Upper lobe of left lung (tissue), 6 donors: ENCODE data around the gene CPAMD8. TPM values are rescaled to one million over a fixed set of nuclear protein-coding genes. Genes with fewer than 3 reads are reported as not detected.

ENCODE experiments used
- ATAC-seq, 2 donors: fragments of 200-7000 bp; cut with Tn5 transposase; one replicate each; pipeline ENCODE4 v1.9.1; 2022; ENCODE audit warnings: mild to moderate bottlenecking in 2 of 2, moderate library complexity in 2 of 2; ENCODE audit not compliant: low FRiP score in 2 of 2
- DNase-seq, 2 donors: peaks; one replicate each; pipeline ENCODE4 v3.0.0-alpha.2; 2019 to 2020
- H3K27ac ChIP-seq, 4 donors: fragments of 200-600 bp; sonication (generic); one replicate each; pipeline ENCODE4 v1.5.1; 2016 to 2019
- H3K27me3 ChIP-seq, 4 donors: fragments of 200-600 bp; sonication (generic); one replicate each; pipeline ENCODE4 v1.5.1; 2017 to 2019
- H3K36me3 ChIP-seq, 4 donors: fragments of 200-600 bp; sonication (generic); one replicate each; pipeline ENCODE4 v1.5.1; 2016 to 2019
- H3K4me1 ChIP-seq, 4 donors: fragments of 200-600 bp; sonication (generic); one replicate each; pipeline ENCODE4 v1.5.1; 2018 to 2019
- H3K4me3 ChIP-seq, 4 donors: fragments of 200-600 bp; sonication (generic); one replicate each; pipeline ENCODE4 v1.5.1; 2017 to 2019; ENCODE audit warnings: mild to moderate bottlenecking in 2 of 4, moderate library complexity in 1 of 4
- H3K9me3 ChIP-seq, 4 donors: fragments of 200-600 bp; sonication (generic); one replicate each; pipeline ENCODE4 v1.5.1; 2018 to 2019
- CTCF ChIP-seq, 6 experiments: fragments of 450-650 bp in 4 of 6; fragments of 200-600 bp in 2 of 6; sonication (generic) in 2 of 6; IDR thresholded peaks; one replicate each; pipeline ENCODE4 v1.5.1; 2016 to 2019; ENCODE audit warnings: antibody characterized with exemption in 6 of 6
- EP300 ChIP-seq, 4 donors: sonication (generic); formaldehyde crosslinking; IDR thresholded peaks; one replicate each; pipeline ENCODE4 v1.5.1; 2017; ENCODE audit warnings: antibody characterized with exemption in 4 of 4, control low read depth in 2 of 4
- POLR2A ChIP-seq, 4 donors: fragments of 450-650 bp; IDR thresholded peaks; one replicate each; pipeline ENCODE4 v1.5.1; 2016 to 2017; ENCODE audit warnings: antibody characterized with exemption in 4 of 4, mild to moderate bottlenecking in 2 of 4
- POLR2AphosphoS5 ChIP-seq, 2 donors: sonication (generic); formaldehyde crosslinking; IDR thresholded peaks; one replicate each; pipeline ENCODE4 v1.5.1; 2017; ENCODE audit warnings: antibody characterized with exemption in 2 of 2
- WGBS, 2 donors: methylation state at CpG; one replicate each; pipeline ENCODE4 v1.1.5; 2017 to 2018; 5-methylcytosine and 5-hydroxymethylcytosine counted together
- total RNA-seq, 6 donors: library from RNA; depleted of rRNA in 4 of 6; stranded (reverse); fragments of >200 nt in 4 of 6; gene quantifications; one replicate each; pipeline versions ENCODE4 v1.1.0 to v1.2.1, GENCODE V29; 2016 to 2021
- donor health status: DM: no; HTN: no; CAD: no; lungs with moderate emphysema.
- donor health status: DM: no; HTN: yes; CAD: no; lungs with severe emphysema.

Gene CPAMD8
- total RNA-seq, 6 donors from 2014 or later, result 35.8 to 262 (median 61.1) TPM

- Histone ChIP-seq H3K4me1 (peaks cover 30 to 49% (median 36%) of the 10 kb centered on the region in 4 donors), H3K27ac (peak overlapping the region; percentile 86 to 94 (median 92)), H3K4me3 (no peak overlapping the region), H3K27me3 (no peaks in the 10 kb centered on the region), H3K36me3 (peaks cover 0 to 6% (median 0%) of the 10 kb centered on the region in 4 donors), H3K9me3 (peaks cover 0 to 27% (median 16%) of the 10 kb centered on the region in 4 donors)
- no peak for ATAC-seq
- DNase-seq, result no peak
- 45 to 59% methylated on average over 4 to 5 of the region's 5 CpGs for WGBS, 2 donors
- no peak for TF ChIP-seq POLR2AphosphoS5 (IDR thresholded peaks at IDR 0.05)
- TF ChIP-seq POLR2A (IDR thresholded peaks at IDR 0.05), result no peak
- TF ChIP-seq EP300 (IDR thresholded peaks at IDR 0.05), result no peak
- TF ChIP-seq CTCF (IDR thresholded peaks at IDR 0.05), result no peak
Measured at GRCh38 chr19:16885166-16885565, 141.4 kb downstream of the CPAMD8 start.

- peaks cover 21 to 45% (median 32%) of the 10 kb centered on the region in 4 donors for H3K4me1 ChIP-seq
- no peaks in the 10 kb centered on the region for H3K27me3 ChIP-seq
- DNase-seq (no peak), ATAC-seq (no peak)
- peaks cover 9 to 19% (median 15%) of the 10 kb centered on the region in 4 donors for H3K36me3 ChIP-seq
- H3K4me3 ChIP-seq, result no peak overlapping the region
- peak overlapping the region in 2 of 4 donors; percentile 17 to 49 for H3K27ac ChIP-seq
- peaks cover 0 to 27% (median 16%) of the 10 kb centered on the region in 4 donors for H3K9me3 ChIP-seq
- TF ChIP-seq POLR2A (IDR thresholded peaks at IDR 0.05) (no peak), POLR2AphosphoS5 (IDR thresholded peaks at IDR 0.05) (no peak), CTCF (IDR thresholded peaks at IDR 0.05) (no peak), EP300 (IDR thresholded peaks at IDR 0.05) (no peak)
- 67 to 72% methylated on average over 3 of the region's 3 CpGs for WGBS, 2 donors
Measured at GRCh38 chr19:16883522-16883921, 143.1 kb downstream of the CPAMD8 start.

GRCh38 chr19:16882146-16882545 lies 144.5 kb downstream of the CPAMD8 start:
- ATAC-seq, result no peak
- WGBS, 2 donors, result 91 to 97% methylated on average over 3 of the region's 3 CpGs
- Histone ChIP-seq H3K27me3 (no peaks in the 10 kb centered on the region), H3K4me3 (no peak overlapping the region), H3K9me3 (peaks cover 0 to 27% (median 16%) of the 10 kb centered on the region in 4 donors), H3K27ac (no peak overlapping the region), H3K36me3 (peaks cover 18 to 32% (median 28%) of the 10 kb centered on the region in 4 donors), H3K4me1 (peaks cover 11 to 36% (median 23%) of the 10 kb centered on the region in 4 donors)
- no peak for DNase-seq
- TF ChIP-seq EP300 (IDR thresholded peaks at IDR 0.05), result no peak
- no peak for TF ChIP-seq POLR2AphosphoS5 (IDR thresholded peaks at IDR 0.05)
- no peak for TF ChIP-seq POLR2A (IDR thresholded peaks at IDR 0.05)
- no peak for TF ChIP-seq CTCF (IDR thresholded peaks at IDR 0.05)

- TF ChIP-seq POLR2AphosphoS5 (IDR thresholded peaks at IDR 0.05) (no peak), CTCF (IDR thresholded peaks at IDR 0.05) (no peak), POLR2A (IDR thresholded peaks at IDR 0.05) (no peak), EP300 (IDR thresholded peaks at IDR 0.05) (no peak)
- Histone ChIP-seq H3K36me3 (peaks cover 22 to 44% (median 39%) of the 10 kb centered on the region in 4 donors), H3K9me3 (peaks cover 0 to 27% (median 16%) of the 10 kb centered on the region in 4 donors), H3K4me1 (peaks cover 14 to 42% (median 26%) of the 10 kb centered on the region in 4 donors), H3K4me3 (no peak overlapping the region), H3K27me3 (no peaks in the 10 kb centered on the region), H3K27ac (peak overlapping the region in 2 of 4 donors; percentile 83 to 86)
- no peak for ATAC-seq
- no peak for DNase-seq
- WGBS, 2 donors, result 73 to 89% methylated on average over 3 to 8 of the region's 8 CpGs
Measured at GRCh38 chr19:16880884-16881554, 145.6 kb downstream of the CPAMD8 start.
